AG04450 (cell line): ENCODE measurements around the gene CST3. TPM values are rescaled to one million over a fixed set of nuclear protein-coding genes. Genes with fewer than 3 reads are reported as not detected.

Experiments
- CTCF ChIA-PET: fragments of 300-600, 350-600 bp; formaldehyde crosslinking; extraction: SDS; loops from one replicate; lab custom pipeline; 2022; ENCODE audit warnings: antibody characterized with exemption, inconsistent platforms; lab: Charles Lee
- POLR2A ChIA-PET: fragments of 350-600 bp; formaldehyde crosslinking; extraction: SDS; loops from one replicate; lab custom pipeline; 2021; ENCODE audit warnings: antibody characterized with exemption, inconsistent platforms; lab: Yijun Ruan, JAX
- DNase-seq: peaks from one replicate; pipeline ENCODE4 v3.0.0-alpha.2; 2011; ENCODE audit warnings: low read depth, low spot score
- H3K27ac ChIP-seq: one replicate; pipeline ENCODE4 v1.5.1; 2012; ENCODE audit warnings: low read depth, low read length, control low read depth
- H3K27me3 ChIP-seq: one replicate; pipeline ENCODE4 v1.6.0; 2012; ENCODE audit warnings: low read length; ENCODE audit not compliant: control insufficient read depth, insufficient read depth
- H3K4me3 ChIP-seq: 2 replicates; pipeline ENCODE4 v1.5.1; 2011; ENCODE audit warnings: mild to moderate bottlenecking, low read depth, low read length, control low read depth
- H3K9me3 ChIP-seq: 2 replicates; pipeline ENCODE4 v1.5.1; 2012; ENCODE audit warnings: low read length; ENCODE audit not compliant: control insufficient read depth, insufficient read depth
- polyA plus RNA-seq: library from polyadenylated mRNA; depleted of rRNA; stranded (reverse); fragments of >200 nt; gene quantifications from 2 replicates; pipeline ENCODE4 v1.2.3, GENCODE V29; 2011
- TF ChIP-seq, protein P1 (sequence below): IDR thresholded peaks from 2 replicates; pipeline ENCODE4 v1.5.1; 2011; ENCODE audit warnings: low read depth, low read length, control low read depth, inconsistent platforms

Gene CST3
- polyA plus RNA-seq, 1 experiment, result 166 TPM

GRCh38 chr20:23605867-23606651 lies 31.7 kb downstream of the CST3 start, which contains the start of gene CST9:
TSS of gene CST9 (minus strand) at chr20:23605917. CDS start at chr20:23605864, 53 bp downstream.
- H3K27me3 ChIP-seq, result peaks cover 19% of the 10 kb centered on the region
- DNase-seq, result no peak
- ChIA-PET POLR2A (no interaction called here), CTCF (interaction anchor here (0.6 to 9.6 kb wide), 20 partner anchors 8 to 270 kb away, joined by 3 to 95 read pairs (median 6); no protein-coding TSS in a partner anchor)
- TF ChIP-seq, protein P1, sequence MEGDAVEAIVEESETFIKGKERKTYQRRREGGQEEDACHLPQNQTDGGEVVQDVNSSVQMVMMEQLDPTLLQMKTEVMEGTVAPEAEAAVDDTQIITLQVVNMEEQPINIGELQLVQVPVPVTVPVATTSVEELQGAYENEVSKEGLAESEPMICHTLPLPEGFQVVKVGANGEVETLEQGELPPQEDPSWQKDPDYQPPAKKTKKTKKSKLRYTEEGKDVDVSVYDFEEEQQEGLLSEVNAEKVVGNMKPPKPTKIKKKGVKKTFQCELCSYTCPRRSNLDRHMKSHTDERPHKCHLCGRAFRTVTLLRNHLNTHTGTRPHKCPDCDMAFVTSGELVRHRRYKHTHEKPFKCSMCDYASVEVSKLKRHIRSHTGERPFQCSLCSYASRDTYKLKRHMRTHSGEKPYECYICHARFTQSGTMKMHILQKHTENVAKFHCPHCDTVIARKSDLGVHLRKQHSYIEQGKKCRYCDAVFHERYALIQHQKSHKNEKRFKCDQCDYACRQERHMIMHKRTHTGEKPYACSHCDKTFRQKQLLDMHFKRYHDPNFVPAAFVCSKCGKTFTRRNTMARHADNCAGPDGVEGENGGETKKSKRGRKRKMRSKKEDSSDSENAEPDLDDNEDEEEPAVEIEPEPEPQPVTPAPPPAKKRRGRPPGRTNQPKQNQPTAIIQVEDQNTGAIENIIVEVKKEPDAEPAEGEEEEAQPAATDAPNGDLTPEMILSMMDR, result no peak
- no peak within 1 kb of the TSS for H3K27ac ChIP-seq
- H3K4me3 ChIP-seq, result no peak within 1 kb of the TSS
- H3K9me3 ChIP-seq, result no peaks in the 10 kb centered on the region; the same call in 1 of the 2 replicates

DNA sequence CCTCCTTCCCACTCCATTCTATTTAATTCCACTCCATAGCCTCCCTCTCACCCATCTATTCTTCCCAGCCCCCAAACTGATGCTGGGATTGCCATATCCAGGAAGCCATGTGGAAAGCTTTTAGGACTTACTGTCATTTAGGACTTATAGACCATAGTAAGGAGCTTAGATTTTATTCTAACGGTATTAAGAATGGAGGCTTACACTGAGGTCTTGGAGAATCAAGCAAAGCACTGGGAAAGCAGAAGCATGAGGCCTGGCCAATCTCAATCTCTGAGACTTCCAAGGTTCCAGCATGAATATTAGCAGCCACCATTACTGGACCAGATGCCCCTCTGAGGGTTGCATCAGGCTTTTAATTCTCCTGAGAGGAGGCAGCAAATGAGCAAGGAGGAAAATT lies 33.4 kb downstream of the CST3 start:
- ChIA-PET CTCF (interaction anchor here (9.6 kb wide), 1 partner anchor 162 kb away, joined by 95 read pairs; no protein-coding TSS in a partner anchor), POLR2A (no interaction called here)
- Histone ChIP-seq H3K9me3 (no peaks in the 10 kb centered on the region; the same call in 1 of the 2 replicates), H3K27ac (no peak overlapping the region), H3K4me3 (no peak overlapping the region), H3K27me3 (peaks cover 17% of the 10 kb centered on the region)
- DNase-seq, result no peak
- TF ChIP-seq, protein P1, result no peak

- peaks cover 17% of the 10 kb centered on the region for H3K27me3 ChIP-seq
- no peak overlapping the region for H3K27ac ChIP-seq
- ChIA-PET POLR2A (no interaction called here), CTCF (interaction anchor here (0.5 to 9.6 kb wide), 2 partner anchors 161 to 1620 kb away, joined by 6 to 95 read pairs; no protein-coding TSS in a partner anchor)
- no peaks in the 10 kb centered on the region; the same call in 1 of the 2 replicates for H3K9me3 ChIP-seq
- no peak overlapping the region for H3K4me3 ChIP-seq
- no peak for DNase-seq
- TF ChIP-seq, protein P1, result no peak
These were observed 34.4 kb downstream of the CST3 start for GRCh38 chr20:23603321-23603720.

GRCh38 chr20:23602699-23603098 lies 35.1 kb downstream of the CST3 start:
- H3K4me3 ChIP-seq, result no peak overlapping the region
- H3K27me3 ChIP-seq, result peaks cover 17% of the 10 kb centered on the region
- DNase-seq, result no peak
- CTCF ChIA-PET, result interaction anchor here (0.5 to 9.6 kb wide), 2 partner anchors 161 to 1621 kb away, joined by 6 to 95 read pairs; no protein-coding TSS in a partner anchor
- TF ChIP-seq, protein P1, result no peak
- H3K9me3 ChIP-seq, result no peaks in the 10 kb centered on the region
- POLR2A ChIA-PET, result no interaction called here
- H3K27ac ChIP-seq, result no peak overlapping the region

DNA sequence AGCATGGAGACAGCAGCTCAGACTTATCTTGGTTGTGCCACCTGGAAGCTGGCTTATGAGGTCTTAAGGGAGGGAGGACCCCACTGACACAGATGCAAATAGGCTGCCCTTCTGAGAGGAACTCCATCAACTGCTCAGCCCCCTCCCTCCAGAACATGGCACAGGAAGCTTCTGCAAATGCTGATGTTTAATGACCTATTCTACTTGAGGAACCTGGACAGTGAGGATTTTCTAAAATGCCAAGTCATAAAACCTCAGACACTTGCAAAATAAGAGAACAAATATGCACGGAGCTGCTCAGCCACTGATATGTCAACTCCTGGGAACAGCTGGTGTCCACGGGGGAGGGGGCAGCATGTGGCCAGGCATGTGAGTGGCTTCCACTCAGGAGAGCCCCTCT lies 35.5 kb downstream of the CST3 start:
- TF ChIP-seq, protein P1, result no peak
- no peak overlapping the region for H3K4me3 ChIP-seq
- no peaks in the 10 kb centered on the region for H3K9me3 ChIP-seq
- no peak overlapping the region for H3K27ac ChIP-seq
- ChIA-PET POLR2A (no interaction called here), CTCF (interaction anchor here (2.0 kb wide), 1 partner anchor 160 kb away, joined by 9 read pairs; no protein-coding TSS in a partner anchor)
- no peak for DNase-seq
- peaks cover 12% of the 10 kb centered on the region for H3K27me3 ChIP-seq
